VCaP (cell line): ENCODE measurements around the gene MYH3.

ENCODE experiments used
- H3K27ac ChIP-seq: fragments of 450-650 bp; 2 replicates; pipeline ENCODE4 v1.5.1; 2017
- CTCF ChIP-seq: fragments of 450-650 bp; conservative IDR thresholded peaks from 2 replicates; pipeline ENCODE4 v1.5.1; 2017; ENCODE audit warnings: mild to moderate bottlenecking, moderate library complexity

MYH3 gene

GRCh38 chr17:10604521-10604920 is 52.6 kb downstream of the MYH3 start:
- H3K27ac ChIP-seq: no peak overlapping the region
- TF ChIP-seq CTCF: no peak

- TF ChIP-seq CTCF: no peak
- no peak overlapping the region for H3K27ac ChIP-seq
Measured at GRCh38 chr17:10603931-10604330, 53.2 kb downstream of the MYH3 start.

- no peak for TF ChIP-seq CTCF
- H3K27ac ChIP-seq: no peak overlapping the region
Measured at GRCh38 chr17:10600571-10600970, 56.5 kb downstream of the MYH3 start.

GRCh38 chr17:10598621-10599020 is 58.5 kb downstream of the MYH3 start:
- no peak overlapping the region for H3K27ac ChIP-seq
- TF ChIP-seq CTCF: no peak

- H3K27ac ChIP-seq: no peak overlapping the region
- no peak for TF ChIP-seq CTCF
Measured at GRCh38 chr17:10589553-10590145, 67.5 kb downstream of the MYH3 start.

GRCh38 chr17:10585529-10585928 is 71.6 kb downstream of the MYH3 start:
- no peak overlapping the region for H3K27ac ChIP-seq
- TF ChIP-seq CTCF: no peak

- H3K27ac ChIP-seq: no peak overlapping the region
- no peak for TF ChIP-seq CTCF
Measured at GRCh38 chr17:10583834-10584233, 73.3 kb downstream of the MYH3 start.
